HG03439 (cell line): ENCODE results near the gene LRRN3.

Experiments used
- ATAC-seq: cut with Tn5 transposase; IDR thresholded peaks from one replicate; pipeline ENCODE4 v1.9.1; 2021; ENCODE audit warnings: mild to moderate bottlenecking, moderate library complexity; ENCODE audit not compliant: unreplicated experiment

LRRN3 gene

GRCh38 chr7:111159426-111159825 is 68.5 kb downstream of the LRRN3 start:
- no peak for ATAC-seq

DNA sequence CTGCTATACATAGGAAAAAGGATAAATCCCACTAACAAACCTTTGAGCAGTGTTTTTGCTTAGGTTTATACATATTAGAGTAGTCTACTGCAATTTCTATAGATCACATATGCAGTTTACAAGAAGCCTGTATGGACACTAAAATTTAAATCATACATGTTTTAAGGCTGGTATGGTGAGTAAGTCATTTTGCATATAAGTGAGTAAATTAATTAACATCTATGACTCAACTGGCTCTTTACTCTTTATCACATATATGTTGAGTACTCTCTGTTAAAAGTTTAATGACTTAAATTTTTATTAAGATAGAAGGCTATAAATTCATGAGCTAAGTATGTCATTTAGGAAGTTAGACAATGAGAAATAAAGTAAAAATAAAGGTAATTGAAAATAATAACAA is 69.4 kb downstream of the LRRN3 start:
- no peak for ATAC-seq

DNA sequence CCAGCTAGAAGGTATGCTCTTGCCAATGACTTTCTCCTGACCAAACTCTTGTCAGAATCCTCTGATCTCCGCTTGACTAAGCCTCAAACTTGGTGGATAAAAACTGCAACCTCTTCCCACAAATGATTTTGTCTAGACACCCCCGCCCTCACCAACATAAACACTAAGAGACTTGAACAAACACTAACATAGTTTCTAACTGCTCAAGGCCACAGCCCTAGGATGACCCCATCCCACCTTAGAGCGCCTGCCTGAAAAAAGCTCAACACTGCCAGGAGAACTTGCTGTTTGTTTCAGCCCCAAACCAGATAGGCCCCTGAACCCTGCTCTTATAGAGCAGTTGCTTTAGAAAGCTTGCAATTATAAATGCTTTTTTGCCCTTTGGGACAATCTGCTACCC is 71.8 kb downstream of the LRRN3 start:
- no peak for ATAC-seq

DNA sequence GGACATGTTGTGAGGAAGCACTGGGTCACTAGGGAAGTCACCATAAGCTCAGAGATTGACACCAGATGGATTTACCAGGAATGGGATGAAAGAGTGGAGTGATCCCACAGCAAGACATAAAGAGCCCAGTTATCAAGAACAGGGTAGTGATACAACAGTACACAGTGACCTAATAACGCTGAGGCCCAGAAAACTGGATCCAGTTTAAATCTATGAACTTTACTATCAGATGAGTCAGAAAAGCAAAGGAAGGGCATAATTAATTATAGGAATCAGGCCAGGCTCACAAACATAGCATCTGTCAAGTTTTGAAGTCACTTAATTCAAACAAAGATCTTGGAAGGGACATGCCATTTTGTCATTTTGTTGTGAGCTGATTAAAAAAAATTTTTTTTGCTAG is 73.5 kb downstream of the LRRN3 start:
- no peak for ATAC-seq

DNA sequence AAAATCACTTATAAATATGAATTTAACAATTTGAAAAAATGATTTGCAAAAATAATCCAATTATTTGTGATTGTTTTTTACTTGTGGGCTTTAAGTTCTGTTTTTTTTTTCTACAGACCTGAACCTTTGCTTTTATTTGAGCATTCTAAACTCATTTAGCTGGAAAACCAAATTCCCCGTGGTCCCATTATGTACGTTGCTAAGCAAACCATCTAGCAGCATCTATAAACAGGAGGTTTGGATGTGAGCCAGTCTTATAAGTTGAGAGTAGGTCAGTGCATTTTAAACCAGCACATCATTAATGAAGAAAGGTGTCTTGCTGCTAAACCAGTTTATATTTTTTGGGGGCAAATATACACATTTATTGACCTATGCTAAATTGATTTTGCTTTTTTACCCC is 77.3 kb downstream of the LRRN3 start:
- no peak for ATAC-seq

GRCh38 chr7:111172564-111173257 is 81.8 kb downstream of the LRRN3 start:
- no peak for ATAC-seq

- no peak for ATAC-seq
Measured at GRCh38 chr7:111173528-111173927, 82.6 kb downstream of the LRRN3 start.

DNA sequence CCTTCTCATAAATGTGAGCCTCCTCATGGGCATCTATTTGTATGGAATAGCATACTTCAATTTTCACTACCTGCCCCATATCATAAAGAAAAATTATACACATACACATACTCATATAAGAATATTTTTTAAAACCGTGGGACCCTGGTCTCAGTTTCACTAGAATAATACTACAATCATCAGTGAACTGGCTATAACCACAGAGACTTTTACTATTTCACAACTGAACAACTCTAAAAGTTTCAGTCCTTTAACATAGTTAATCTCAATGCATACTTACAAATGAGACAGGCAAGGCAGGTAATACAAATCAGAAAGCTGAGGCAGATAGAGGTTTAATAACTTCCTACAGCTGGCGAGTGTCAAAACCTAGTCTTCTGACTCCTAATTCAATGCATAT is 83.1 kb downstream of the LRRN3 start:
- no peak for ATAC-seq

DNA sequence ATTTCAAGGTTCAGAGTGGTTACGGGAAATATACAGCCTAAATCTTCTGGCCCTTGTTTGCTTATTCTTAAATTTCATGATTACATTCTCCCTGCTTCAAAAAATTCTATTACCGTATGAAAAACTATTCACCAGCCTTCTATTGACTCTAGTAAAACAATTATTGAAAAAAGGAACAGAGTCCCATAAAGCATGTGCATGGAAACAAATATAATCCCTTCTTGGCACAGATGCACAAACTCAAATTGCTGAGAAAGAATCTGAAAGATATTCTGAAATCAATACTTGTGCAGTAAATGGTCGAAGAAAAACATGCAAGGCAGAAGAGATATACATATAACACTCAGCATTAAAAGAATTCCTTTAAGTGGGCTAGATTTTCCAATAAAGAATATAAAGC is 83.6 kb downstream of the LRRN3 start:
- no peak for ATAC-seq
